Fibroblast of pulmonary artery (primary cell): Measurements from ENCODE around the gene HPCAL4.

Experiments used
- DNase-seq: peaks from one replicate; pipeline ENCODE4 v3.0.0-alpha.2; 2010; ENCODE audit warnings: low read depth
- H3K4me3 ChIP-seq: replicated peaks from 2 replicates; pipeline ENCODE4 v1.5.1; 2011; ENCODE audit warnings: low read depth, mild to moderate bottlenecking, control low read depth, low read length, moderate library complexity
- CTCF ChIP-seq: IDR thresholded peaks from 2 replicates; pipeline ENCODE4 v1.5.1; 2011; ENCODE audit warnings: mild to moderate bottlenecking, control low read depth, low read length, inconsistent platforms; ENCODE audit errors: missing control alignments

The HPCAL4 gene

GRCh38 chr1:39704757-39705156 is 13.5 kb upstream of the HPCAL4 start:
- no peak for DNase-seq
- TF ChIP-seq CTCF = no peak
- H3K4me3 ChIP-seq = no peak overlapping the region

DNA sequence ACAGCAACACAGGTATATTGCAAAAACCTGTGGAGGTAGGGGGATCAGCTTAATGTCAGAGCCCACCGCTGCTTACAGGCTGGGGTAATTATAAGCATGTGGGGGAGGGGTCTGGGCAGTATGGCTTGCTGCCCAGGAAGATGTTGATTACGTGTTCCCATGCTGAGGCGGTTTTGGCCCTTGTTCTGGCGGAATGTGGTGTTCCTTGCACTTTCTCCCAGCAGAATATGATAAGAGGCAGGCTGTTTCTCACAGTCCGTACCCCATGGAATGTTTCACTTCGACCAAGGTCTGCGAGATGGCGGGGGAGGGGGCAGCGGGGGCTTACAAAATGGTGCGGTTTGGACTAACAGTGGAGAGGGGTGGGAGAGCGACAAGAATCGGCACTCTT is 9.8 kb upstream of the HPCAL4 start:
- H3K4me3 ChIP-seq = peak overlapping the region; percentile 38
- DNase-seq = peak; percentile 75
- no peak for TF ChIP-seq CTCF

DNA sequence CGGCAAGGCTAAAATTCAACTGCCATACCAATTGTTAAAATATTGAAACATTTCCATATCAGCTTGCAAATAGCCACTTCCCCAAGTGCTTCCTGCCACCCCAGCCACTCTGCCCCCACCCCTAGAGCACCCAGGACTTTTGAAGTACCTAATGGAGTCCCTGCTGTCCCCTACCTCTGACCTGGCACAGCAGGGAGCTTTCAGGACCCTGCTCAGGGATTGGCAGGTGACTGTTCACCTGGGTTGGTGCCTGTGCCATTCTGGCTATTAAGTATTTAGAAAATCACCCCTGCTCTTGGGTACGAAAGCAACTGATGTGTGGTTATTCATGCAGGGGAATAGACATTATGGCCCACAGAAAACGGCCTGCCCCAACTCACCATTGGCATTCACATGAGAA is 9.1 kb upstream of the HPCAL4 start:
- TF ChIP-seq CTCF = no peak
- H3K4me3 ChIP-seq = no peak overlapping the region
- no peak for DNase-seq

GRCh38 chr1:39699419-39699818 is 8.2 kb upstream of the HPCAL4 start:
- no peak overlapping the region for H3K4me3 ChIP-seq
- DNase-seq = no peak
- no peak for TF ChIP-seq CTCF

GRCh38 chr1:39698568-39698967 is 7.3 kb upstream of the HPCAL4 start:
- DNase-seq = no peak
- no peak for TF ChIP-seq CTCF
- no peak overlapping the region for H3K4me3 ChIP-seq

DNA sequence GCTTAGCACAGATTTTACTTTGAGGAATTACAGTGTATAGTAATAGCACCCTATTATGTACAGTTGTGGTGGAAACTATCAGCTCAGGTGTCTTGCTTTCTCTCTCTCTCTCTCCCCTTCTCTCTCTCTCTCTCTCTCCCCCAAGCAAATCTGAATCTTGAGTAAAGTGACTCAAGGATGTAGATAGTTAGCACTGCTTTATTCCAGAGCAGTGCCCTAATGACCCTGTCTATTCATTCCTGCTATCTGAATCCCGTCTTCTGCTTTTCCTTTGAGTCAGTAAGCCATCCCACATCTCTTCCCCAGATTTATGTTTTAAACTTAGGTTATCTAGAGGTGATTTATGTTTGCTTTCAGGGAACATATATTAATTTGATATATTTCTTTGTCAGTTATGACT is 5.2 kb upstream of the HPCAL4 start:
- DNase-seq = no peak
- no peak for TF ChIP-seq CTCF
- H3K4me3 ChIP-seq = no peak overlapping the region

GRCh38 chr1:39695016-39695415 is 3.8 kb upstream of the HPCAL4 start:
- TF ChIP-seq CTCF = no peak
- no peak overlapping the region for H3K4me3 ChIP-seq
- peak; percentile 17 for DNase-seq
